HG02840 (cell line): ENCODE measurements around the gene MOBP.
A peak's percentile ranks its signal among the peaks of the same experiment; 100 is the strongest.
"Not testable (repeated sequence)": the region's sequence is repeated elsewhere in the genome, so short reads cannot be mapped to it uniquely, and the experiment has no call there.

ENCODE experiments used
- ATAC-seq: cut with Tn5 transposase; IDR thresholded peaks from one replicate; pipeline ENCODE4 v1.9.1; 2021; ENCODE audit warnings: mild to moderate bottlenecking, moderate library complexity, moderate number of reproducible peaks; ENCODE audit not compliant: unreplicated experiment, low FRiP score

Gene MOBP, protein sequence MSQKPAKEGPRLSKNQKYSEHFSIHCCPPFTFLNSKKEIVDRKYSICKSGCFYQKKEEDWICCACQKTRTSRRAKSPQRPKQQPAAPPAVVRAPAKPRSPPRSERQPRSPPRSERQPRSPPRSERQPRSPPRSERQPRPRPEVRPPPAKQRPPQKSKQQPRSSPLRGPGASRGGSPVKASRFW

DNA sequence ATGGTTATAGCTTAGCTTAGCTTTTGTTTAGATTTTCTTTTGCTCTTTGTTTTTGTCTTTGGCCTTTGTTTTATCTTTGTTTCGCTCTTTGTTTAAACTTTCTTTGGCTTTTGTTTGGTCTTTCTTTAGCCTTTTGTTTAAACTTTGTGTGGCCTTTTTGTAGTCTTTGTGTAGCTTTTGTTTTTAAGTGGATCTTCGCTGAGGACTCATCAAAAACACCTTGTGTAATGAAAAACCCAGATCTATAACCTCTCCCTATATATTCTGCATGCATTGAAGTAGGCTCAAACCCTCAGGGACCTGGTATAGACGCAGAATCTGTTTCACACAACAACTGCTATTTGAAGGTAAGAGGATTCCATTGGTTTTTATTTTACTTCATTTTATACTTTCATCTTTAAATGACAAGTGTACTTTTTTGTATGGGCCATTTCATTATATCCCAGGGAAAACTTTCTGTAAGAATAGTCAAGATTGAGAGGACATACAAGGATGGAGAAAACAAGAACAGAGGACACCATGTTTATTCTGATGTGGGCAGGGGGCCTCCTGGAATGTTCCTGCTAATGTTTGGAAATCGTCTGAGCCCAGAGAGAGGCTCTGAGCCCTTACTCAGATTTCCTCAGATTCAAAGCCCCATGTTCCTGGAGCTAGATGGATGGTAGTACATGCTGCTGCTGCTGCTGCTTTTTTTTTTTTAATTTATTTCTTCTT, at the start of gene MOBP:
Gene MOBP (plus strand): TSS at position 287 of the 714 bp plus-strand sequence. CDS start 34,390 bp downstream, outside the sequence.
- no peak for ATAC-seq

DNA sequence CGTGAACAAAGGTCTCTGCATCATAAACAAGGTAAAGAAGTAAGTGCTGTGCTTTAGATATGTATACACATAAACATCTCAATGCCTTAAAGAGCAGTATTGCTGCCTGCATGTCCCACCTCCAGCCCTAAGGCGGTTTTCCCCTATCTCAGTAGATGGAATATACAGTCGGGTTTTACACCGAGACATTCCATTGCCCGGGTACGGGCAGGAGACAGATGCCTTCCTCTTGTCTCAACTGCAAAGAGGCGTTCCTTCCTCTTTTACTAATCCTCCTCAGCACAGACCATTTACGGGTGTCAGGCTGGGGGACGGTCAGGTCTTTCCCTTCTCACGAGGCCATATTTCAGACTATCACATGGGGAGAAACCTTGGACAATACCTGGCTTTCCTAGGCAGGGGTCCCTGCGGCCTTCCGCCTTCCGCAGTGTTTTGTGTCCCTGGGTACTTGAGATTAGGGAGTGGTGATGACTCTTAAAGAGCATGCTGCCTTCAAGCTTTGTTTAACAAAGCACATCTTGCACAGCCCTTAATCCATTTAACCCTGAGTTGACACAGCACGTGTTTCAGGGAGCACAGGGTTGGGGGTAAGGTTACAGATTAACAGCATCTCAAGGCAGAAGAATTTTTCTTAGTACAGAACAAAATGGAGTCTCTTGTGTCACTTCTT, 48.8 kb upstream of the MOBP start:
- ATAC-seq: not testable (repeated sequence)

DNA sequence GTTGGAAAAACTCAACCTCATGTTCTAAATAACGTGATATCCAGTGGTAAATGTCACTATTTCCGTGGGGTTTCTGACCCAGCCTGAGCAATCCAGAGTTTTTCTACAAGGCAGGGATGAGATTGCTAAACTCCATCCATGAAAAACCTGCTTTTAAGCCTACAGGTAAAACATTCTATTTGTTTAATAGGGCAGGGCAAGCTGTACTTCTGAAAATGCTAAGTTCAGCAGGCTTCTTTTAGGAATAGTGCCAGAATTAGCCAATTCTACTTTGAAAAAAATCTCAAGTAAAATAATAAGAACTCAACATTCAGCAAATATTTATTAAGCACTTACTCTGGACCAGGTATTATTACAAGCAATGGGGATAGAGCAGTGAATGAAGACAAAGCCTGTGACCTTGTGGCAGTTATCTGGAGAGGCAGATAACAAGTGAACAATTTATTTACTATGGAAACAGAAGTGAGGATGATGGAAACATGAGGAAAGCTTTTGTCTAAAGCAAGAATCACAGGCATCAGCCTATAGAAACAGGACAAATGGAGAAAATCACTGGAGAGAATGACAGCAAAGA, 47.7 kb upstream of the MOBP start:
- ATAC-seq: no peak

DNA sequence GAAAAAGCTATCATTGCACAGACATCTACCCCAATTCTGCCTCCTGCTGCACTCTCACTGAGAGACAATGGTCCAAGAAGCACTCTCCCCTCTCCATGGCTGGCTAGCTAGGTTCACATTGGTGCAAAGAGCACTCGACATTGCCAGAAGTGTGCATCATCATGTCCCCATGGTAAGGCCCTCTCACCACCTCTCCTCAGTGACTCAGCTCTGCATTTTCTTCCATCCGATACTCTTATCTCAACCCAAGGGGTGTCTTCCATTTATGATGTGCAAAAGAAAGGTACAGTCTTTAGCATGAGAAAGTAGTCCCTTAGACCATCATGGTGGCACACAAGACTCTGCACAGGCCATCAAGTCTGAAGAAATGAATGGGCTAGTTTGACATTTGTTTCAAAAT, 46.9 kb upstream of the MOBP start:
- ATAC-seq: no peak

DNA sequence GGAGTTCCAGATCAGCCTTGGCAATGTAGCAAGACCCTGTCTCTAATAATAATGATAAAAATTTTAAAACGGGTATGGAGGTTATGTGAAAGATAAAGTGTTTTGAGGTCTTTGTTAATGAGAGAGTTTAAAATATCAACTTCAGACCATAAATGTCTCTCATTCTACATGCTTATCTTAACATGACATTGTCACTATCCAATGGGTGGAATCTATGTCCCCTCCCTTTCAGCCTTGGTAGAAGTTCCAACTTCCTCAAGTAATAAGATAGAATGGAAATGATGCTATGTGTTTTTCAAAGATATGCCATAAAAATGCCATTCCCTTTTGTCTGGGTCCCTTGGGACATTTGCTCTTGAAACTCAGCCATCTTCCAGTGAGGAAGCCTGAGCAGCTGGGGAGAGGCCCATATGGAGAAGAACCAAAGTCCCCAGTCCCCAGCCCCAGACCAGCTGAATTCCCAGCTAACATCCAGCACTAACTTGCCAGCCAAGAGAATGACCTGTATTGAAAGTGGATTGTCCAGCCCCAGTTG, 44.0 kb upstream of the MOBP start:
- ATAC-seq: no peak

DNA sequence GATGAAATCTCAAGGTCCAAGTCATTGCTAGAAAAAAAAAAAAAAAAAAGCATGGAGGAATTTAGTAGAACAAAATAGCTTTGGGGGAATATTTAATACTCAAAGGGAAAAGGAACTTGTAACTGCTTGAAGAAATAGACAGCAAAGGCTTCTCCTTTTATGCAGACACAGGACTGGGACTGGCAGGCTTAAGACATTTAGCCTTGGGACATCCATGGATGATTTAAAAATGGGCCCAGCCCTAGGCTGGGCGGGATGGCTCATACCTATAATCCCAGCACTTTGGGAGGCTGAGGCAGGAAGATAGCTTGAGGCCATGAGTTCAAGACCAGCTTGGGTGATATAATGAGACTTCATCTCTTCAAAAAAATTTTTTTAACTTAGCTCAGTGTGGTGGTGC, 41.2 kb upstream of the MOBP start:
- no peak for ATAC-seq

DNA sequence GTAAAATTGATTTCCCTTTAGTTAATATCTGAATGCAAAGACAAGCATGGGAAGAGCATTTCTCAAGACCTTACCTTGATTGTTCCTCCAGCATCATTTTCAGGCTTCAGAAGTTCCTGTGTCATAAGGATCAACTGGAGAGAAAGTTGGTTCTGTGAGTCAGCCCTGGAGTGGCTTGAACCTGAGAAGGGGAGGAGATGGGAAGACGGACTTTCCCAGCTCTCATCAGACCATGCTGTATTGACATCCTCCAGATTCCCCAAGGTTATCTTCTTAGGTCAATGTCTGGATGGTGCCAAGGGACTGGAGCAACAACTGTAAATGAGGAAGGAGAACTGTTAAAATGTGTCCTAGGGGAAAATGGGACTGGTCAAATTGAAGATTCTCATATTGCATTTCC, 40.0 kb upstream of the MOBP start:
- ATAC-seq: no peak

DNA sequence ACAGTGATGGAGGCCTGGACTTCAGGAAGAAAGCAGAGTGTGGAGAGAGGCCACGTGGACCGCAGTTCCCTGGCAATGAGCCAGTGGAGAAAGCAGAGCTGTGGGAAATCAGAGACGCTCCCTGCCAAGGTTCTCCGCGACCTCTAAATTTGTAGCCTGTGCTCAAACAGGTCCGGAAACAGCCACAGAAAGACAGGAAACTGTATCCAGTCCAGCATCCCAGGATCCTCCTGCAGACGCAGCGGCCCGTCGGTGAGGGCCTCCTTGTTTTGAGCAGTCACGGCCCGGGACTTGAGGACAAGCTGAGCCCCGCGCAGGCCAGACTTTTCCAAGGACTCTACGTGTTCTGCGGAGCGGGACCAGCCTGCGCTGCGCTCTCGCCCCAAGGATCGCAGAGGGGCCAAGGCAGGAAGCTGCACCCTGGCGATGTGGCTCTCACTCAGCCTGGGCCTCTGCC, 38.7 kb upstream of the MOBP start:
- no peak for ATAC-seq

DNA sequence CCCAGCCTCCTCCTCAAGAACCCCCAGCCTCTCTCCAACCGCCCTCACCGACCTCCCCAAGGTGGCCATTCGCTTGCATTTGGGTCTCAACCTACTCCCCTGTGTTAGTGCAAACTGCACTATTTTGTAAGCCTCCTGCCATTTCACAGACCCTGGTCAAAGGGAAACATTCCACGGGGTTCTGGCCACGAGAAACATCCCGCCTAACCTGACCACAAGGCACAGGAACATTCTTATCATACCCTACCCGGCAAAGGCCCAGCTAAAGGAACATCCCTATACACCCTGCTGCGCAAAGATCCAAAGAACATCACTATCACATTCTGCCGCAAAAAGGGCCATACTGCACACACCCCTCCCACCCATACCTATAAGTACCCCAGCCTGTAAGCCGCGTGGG, 38.0 kb upstream of the MOBP start:
- ATAC-seq: no peak

DNA sequence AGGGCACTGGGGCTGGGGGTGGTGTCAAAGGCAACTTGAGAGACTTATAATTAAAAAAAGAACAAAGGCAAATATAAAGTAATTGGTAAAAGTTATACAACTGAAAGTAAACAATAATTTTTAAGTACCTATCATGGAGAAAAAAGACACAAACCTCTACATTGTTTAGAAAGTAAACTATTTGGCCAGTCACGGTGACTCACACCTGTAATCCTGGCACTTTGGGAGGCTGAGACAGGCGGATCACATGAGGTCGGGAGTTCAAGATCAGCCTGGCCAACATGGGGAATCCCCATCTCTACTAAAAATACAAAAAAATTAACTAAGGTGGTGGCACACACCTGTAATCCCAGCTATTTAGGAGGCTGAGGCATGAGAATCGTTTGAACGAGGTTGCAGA, 35.1 kb upstream of the MOBP start:
- ATAC-seq: no peak

DNA sequence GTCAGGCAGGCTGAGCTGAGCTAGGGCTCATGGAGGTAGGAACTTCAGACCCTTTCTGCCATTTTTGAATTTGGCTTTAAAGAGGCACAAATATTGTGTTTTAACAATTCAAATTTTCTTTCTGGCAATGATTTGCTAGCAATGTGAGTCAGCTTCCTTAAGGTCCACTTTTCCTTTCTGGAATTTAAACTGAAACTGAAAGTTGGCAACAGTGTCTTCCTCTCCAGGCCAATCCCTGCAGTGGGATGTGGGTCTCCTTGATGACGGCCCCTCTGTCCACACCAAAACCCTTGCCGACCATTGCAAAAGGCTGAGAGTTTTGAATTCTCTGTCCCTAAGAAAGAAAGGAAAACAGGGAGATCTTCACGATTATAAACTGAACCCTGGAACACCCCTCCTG, 33.8 kb upstream of the MOBP start:
- no peak for ATAC-seq

DNA sequence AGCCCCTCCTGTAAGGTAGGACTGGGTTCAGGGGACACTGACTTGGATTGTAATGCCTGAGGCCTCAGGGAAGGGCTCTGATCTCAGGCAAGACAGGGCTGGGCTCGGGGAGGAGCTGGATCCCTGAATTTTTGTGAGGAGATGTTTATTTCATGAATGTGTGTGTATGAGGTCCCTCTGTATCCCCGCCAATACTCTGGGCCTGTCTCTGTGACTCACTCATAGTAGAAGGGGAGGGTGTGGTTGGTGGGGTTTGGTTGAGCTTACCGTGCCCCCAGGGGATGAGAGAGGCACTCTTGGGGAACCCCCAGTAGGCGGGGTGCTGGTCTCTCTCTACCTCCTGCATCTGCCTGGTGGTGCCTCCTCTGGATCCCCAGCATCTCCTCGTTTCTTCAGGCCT, 32.9 kb upstream of the MOBP start:
- ATAC-seq: no peak

DNA sequence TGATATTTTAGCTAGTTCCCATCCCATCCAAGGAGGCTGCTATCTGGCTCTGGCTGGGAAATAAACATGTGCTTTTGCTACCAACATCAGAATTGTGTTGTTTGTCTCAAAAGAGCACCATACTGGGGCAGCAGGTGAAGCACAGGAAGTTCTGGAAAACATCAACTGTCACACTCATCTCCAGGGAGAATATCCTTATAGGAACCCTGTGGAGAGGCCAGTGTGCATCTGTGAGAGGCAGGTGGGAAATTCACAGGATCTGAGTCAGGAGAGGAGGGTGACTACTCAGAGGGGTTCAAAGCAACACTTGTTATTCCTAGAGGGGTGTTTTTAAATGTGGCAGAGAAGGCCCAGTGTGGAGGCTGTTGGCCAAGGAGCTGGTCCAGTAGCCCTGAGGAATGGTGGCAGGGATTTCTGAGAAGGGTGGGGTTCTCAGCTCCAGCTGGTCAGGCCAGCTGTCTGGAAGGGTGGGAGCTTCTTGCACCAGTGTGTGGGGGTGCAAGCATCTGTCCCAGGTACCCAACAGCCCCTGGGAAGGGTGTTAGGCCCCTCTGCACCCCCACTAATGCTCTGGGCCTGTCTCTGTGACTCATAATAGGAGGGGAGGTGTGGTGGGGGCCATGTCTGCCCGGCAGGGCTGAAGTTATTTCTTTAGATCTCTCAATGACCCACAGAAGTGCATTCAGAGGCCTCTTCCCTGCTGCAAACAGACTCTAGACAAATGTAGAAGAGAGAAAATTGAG, 32.3 kb upstream of the MOBP start:
- no peak for ATAC-seq

DNA sequence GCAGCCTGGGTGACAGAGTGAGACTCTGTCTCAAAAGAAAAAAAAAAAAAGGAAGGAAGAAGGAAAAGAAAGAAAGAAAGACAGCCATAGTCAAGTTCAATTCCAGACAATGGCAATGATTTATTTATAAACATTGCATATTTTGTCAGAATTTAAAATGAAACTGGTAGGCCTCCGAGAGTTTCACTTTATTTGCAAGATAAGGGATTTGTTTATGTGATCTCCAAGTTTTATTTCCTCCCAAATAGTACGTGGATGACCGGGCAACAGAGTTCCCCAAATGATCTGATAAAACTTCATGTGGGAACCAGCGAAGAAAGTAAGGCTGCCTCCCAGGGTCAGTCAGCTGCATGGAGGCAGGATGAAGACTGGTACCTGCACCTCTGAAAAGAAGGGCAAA, 28.6 kb upstream of the MOBP start:
- no peak for ATAC-seq

DNA sequence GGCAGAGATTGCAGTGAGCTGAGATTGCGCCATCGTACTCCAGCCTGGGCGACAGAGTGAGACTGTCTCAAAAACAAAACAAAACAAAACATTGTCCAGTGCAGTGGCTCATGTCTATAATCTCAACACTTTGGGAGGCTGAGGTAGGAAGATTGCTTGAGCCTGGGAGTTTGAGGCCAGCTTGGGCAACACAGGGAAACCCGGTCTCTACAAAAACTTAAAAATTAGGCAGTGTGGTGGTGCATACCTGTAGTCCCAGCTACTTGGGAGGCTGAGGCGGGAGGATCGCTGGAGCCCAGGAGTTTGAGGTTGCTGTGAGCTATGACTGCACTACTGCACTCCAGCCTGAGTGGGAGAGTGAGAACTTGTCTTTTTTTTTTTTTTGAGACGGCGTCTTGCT, 27.2 kb upstream of the MOBP start:
- no peak for ATAC-seq

DNA sequence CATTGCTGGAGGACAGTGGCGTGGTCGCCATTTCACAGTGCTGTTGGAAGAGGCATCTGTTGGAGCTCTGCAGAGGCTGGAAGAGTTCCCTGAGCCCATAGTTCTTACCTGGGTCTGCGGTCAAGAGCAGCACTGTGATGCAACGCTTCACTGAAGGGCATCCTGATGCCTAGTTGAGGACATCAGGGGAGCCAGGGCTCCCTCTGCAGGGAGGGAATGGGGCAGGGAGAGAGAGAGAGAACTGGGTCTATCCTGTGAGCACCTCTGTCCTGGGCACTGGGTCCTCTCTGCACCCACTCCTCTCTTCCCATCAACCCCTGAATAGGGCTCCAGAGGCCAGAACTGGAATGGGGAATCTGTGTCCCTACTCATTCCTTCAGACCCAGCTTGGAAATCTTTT, 23.9 kb upstream of the MOBP start:
- ATAC-seq: no peak

DNA sequence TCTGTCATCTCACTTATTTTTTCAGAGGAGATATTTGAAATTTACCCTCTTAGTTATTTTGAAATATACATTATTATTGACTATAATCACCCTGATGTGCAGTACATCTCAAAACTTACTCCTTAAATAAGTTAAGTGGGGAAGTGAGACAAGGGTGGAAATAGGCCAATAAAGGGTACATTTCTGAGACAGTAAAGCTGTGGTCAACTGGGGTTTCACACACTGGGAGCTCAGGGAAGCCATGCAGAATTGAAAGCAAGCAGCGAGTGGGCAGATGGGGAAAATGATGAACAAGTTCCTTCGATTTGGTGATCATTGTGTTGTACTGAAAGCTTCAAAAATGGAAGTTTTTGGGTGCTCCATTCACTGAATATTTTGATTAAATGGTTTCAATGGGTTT, 21.6 kb upstream of the MOBP start:
- ATAC-seq: no peak

DNA sequence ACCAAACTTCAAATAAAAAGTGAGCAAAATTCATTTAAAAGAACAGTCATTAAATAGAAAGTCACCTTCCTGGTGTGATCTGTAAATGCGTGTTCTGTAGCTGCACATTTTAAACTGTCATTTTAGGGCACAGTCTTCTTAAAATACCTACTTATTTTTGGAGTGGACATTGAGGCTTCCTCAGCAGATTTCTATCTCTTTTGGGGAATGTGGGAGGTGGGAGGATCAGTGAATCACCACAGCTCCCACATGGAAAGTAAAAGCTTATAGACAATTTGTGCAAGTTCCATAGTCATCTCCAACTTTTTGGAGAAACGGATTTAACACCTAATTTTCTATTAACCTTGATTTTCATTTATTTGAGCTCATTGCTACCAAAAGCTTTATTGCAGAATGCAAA, 21.0 kb upstream of the MOBP start:
- ATAC-seq: no peak

DNA sequence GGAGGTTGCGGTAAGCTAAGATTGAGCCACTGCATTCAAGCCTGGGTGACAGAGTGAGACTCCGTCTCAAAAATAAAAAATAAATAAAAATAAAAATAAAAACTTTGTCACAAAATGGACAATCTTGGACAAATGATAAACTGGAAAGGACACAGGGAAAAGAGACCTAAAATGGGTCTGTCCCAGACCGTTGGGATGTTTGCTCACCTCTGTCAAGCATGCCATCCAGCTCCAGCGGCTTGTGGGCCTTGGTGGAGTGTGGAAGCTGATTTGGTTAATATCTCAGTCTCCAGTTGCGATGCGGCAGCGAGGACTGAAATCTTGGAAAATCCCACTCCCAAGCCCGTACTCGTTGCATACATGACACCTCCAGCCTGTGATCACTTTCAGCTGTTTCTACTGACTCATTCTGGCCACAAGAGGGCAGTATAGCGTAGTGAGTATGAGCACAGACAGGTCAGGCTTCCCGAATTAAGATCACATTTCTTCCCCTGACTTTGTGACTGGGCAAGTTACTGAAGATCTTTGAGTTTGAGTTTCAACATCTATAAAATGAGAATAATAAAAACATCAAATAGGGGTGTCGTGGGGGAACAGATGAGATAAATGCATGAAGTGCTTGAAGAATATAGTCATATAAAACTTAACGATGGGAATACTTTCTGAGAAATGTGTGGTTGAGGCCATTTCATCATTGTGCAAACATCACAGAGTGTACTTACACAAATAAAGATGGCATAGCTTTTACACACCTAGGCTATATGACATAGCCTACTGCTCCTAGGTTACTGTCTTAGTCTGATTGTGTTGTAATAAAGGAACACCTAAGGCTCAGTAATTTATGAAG, 19.6 kb upstream of the MOBP start:
- peak; percentile 69 for ATAC-seq
